NB4 (cell line): ENCODE measurements around the gene CCDC77.

Source experiments
- MYC ChIP-seq: IDR thresholded peaks from 2 replicates; pipeline ENCODE4 v1.6.1; 2011; ENCODE audit warnings: low read depth, low read length
- POLR2A ChIP-seq: IDR thresholded peaks from 2 replicates; pipeline ENCODE4 v1.6.1; 2011; ENCODE audit warnings: mild to moderate bottlenecking; ENCODE audit not compliant: insufficient read length; ENCODE audit errors: extremely low read depth
- TF ChIP-seq, protein P1 (sequence below): IDR thresholded peaks from one replicate; pipeline ENCODE4 v1.5.1; 2012; ENCODE audit warnings: low read depth, low read length
- TF ChIP-seq, protein P2 (sequence below): IDR thresholded peaks from 2 replicates; pipeline ENCODE4 v1.6.1; 2011; ENCODE audit warnings: low read depth, low read length

DNA sequence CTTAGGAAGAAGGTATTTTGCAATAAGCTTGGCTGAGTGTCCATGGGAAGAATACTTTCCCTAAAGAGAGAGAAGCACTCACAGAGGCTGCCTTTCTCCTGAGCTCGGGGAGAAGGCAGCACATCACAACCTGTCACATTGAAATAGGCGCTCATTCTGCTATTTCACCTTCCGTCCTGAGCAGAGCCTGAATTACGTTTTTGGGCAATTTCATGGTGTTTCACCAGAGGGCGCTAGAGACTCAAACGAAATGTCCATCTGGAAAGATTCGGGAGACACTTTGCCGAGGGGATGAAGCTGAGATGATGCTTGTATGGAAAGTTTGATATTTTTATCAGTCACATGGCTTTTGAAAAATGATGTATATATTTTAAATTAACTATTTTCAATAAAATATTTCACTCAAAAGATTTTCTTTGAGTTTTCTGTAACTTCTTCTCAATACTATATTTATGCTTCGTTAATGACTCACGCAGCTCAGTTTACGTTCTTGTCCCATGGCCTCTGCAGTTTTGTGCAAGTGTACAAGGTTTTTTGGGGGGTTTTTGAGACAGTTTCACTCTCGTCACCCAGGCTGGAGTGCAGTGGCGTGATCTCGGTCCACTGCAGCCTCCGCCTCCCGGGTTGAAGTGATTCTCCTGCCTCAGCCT is 40.9 kb downstream of the CCDC77 start:
- TF ChIP-seq, protein P1, sequence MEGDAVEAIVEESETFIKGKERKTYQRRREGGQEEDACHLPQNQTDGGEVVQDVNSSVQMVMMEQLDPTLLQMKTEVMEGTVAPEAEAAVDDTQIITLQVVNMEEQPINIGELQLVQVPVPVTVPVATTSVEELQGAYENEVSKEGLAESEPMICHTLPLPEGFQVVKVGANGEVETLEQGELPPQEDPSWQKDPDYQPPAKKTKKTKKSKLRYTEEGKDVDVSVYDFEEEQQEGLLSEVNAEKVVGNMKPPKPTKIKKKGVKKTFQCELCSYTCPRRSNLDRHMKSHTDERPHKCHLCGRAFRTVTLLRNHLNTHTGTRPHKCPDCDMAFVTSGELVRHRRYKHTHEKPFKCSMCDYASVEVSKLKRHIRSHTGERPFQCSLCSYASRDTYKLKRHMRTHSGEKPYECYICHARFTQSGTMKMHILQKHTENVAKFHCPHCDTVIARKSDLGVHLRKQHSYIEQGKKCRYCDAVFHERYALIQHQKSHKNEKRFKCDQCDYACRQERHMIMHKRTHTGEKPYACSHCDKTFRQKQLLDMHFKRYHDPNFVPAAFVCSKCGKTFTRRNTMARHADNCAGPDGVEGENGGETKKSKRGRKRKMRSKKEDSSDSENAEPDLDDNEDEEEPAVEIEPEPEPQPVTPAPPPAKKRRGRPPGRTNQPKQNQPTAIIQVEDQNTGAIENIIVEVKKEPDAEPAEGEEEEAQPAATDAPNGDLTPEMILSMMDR: peak; percentile 70
- TF ChIP-seq POLR2A (no peak), MYC (no peak)
- TF ChIP-seq, protein P2, sequence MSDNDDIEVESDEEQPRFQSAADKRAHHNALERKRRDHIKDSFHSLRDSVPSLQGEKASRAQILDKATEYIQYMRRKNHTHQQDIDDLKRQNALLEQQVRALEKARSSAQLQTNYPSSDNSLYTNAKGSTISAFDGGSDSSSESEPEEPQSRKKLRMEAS: no peak
